PC-9 (cell line): Measurements from ENCODE around the gene EGFLAM.

ENCODE experiments used
- EZH2 ChIP-seq: fragments of 200-600 bp; sonication (generic); IDR thresholded peaks from 2 replicates; pipeline ENCODE4 v1.8.0; 2017; ENCODE audit warnings: antibody characterized with exemption, low read depth
- TF ChIP-seq, protein P1 (sequence below): fragments of 200-600 bp; sonication (generic); conservative IDR thresholded peaks from 2 replicates; pipeline ENCODE4 v1.6.1; 2017; ENCODE audit warnings: mixed run types, antibody characterized with exemption, mild to moderate bottlenecking, moderate library complexity

DNA sequence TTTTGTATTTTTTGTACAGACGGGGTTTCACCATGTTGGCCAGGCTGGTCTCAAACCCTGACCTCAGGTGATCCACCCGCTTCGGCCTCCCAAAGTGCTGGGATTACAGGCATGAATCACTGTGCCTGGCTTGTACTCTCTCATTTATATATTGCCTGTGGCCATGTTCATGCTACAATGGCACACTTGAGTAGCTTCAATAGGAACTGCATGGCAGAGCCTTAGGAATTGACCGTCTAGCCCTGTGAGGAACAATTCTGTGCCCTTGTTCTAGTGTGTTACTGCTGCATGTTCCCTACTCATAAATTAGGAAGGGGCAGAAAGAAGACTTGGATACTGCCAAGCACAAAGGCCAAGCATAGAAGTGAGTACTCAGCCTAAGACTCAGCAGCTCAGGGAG lies 193.8 kb downstream of the EGFLAM start:
- TF ChIP-seq, protein P1, sequence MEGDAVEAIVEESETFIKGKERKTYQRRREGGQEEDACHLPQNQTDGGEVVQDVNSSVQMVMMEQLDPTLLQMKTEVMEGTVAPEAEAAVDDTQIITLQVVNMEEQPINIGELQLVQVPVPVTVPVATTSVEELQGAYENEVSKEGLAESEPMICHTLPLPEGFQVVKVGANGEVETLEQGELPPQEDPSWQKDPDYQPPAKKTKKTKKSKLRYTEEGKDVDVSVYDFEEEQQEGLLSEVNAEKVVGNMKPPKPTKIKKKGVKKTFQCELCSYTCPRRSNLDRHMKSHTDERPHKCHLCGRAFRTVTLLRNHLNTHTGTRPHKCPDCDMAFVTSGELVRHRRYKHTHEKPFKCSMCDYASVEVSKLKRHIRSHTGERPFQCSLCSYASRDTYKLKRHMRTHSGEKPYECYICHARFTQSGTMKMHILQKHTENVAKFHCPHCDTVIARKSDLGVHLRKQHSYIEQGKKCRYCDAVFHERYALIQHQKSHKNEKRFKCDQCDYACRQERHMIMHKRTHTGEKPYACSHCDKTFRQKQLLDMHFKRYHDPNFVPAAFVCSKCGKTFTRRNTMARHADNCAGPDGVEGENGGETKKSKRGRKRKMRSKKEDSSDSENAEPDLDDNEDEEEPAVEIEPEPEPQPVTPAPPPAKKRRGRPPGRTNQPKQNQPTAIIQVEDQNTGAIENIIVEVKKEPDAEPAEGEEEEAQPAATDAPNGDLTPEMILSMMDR, result no peak
- no peak for TF ChIP-seq EZH2
